CD14-positive monocyte (primary cell): Measurements from ENCODE around the gene SUPV3L1. TPM values are rescaled to one million over a fixed set of nuclear protein-coding genes. Genes with fewer than 3 reads are reported as not detected.

ENCODE experiments used
- DNase-seq, 3 donors: peaks; one replicate each; pipeline ENCODE4 v3.0.0-alpha.2; 2011 to 2022
- H2AFZ ChIP-seq: 2 replicates; pipeline ENCODE4 v1.6.0; 2012; ENCODE audit warnings: mild to moderate bottlenecking, low read depth, low read length, inconsistent platforms; ENCODE audit not compliant: insufficient read depth, poor library complexity, severe bottlenecking
- H3K27ac ChIP-seq, 2 donors: 1 replicate in 1 of 2; 2 replicates in 1 of 2; pipeline ENCODE4 v1.5.1; 2012 to 2013; ENCODE audit warnings: low read length in 2 of 2, control low read depth in 1 of 2, inconsistent platforms in 1 of 2, low read depth in 1 of 2, mild to moderate bottlenecking in 1 of 2
- H3K27me3 ChIP-seq, 2 donors: one replicate each; pipeline versions ENCODE4 v1.6.0 to v1.6.1; 2011 to 2013; ENCODE audit warnings: low read length in 2 of 2; ENCODE audit not compliant: control insufficient read depth in 2 of 2, insufficient read depth in 2 of 2
- H3K36me3 ChIP-seq, 2 donors: replicated peaks in 1 of 2; 1 replicate in 1 of 2; 2 replicates in 1 of 2; pipeline versions ENCODE4 v1.5.1 to v1.6.1; 2012 to 2013; ENCODE audit warnings: low read length in 2 of 2, control low read depth in 1 of 2, inconsistent platforms in 1 of 2, mild to moderate bottlenecking in 1 of 2; ENCODE audit not compliant: insufficient read depth in 2 of 2, control insufficient read depth in 1 of 2
- H3K4me1 ChIP-seq, 2 donors: 1 replicate in 1 of 2; 2 replicates in 1 of 2; pipeline versions ENCODE4 v1.5.1 to v1.6.1; 2012 to 2013; ENCODE audit warnings: low read length in 2 of 2, control low read depth in 1 of 2, inconsistent platforms in 1 of 2, mild to moderate bottlenecking in 1 of 2, moderate library complexity in 1 of 2; ENCODE audit not compliant: insufficient read depth in 2 of 2, control insufficient read depth in 1 of 2
- H3K4me2 ChIP-seq: replicated peaks from 2 replicates; pipeline ENCODE3; 2012; ENCODE audit warnings: low read length, moderate library complexity, mild to moderate bottlenecking; ENCODE audit not compliant: poor library complexity, severe bottlenecking; ENCODE audit errors: extremely low read depth
- H3K4me3 ChIP-seq, 3 experiments: fragments of 200-600 bp in 1 of 3; sonication (generic) in 1 of 3; replicated peaks in 1 of 3; 1 replicate in 2 of 3; 2 replicates in 1 of 3; pipeline ENCODE4 v1.5.1; 2011 to 2013; ENCODE audit warnings: low read length in 3 of 3, mild to moderate bottlenecking in 3 of 3, control low read depth in 2 of 3, low read depth in 2 of 3, inconsistent platforms in 1 of 3, moderate library complexity in 1 of 3
- H3K79me2 ChIP-seq: 2 replicates; pipeline ENCODE4 v1.6.0; 2012; ENCODE audit warnings: mild to moderate bottlenecking, control low read depth, inconsistent platforms, low read length, moderate library complexity; ENCODE audit not compliant: insufficient read depth
- H3K9ac ChIP-seq: 2 replicates; pipeline ENCODE4 v1.6.0; 2017; ENCODE audit warnings: low read length, mild to moderate bottlenecking; ENCODE audit not compliant: insufficient read depth, poor library complexity, severe bottlenecking
- H3K9me3 ChIP-seq, 2 donors: replicated peaks in 1 of 2; 1 replicate in 1 of 2; 2 replicates in 1 of 2; pipeline versions ENCODE4 v1.5.1 to v1.6.1; 2012 to 2013; ENCODE audit warnings: low read length in 2 of 2, control low read depth in 1 of 2; ENCODE audit not compliant: control insufficient read depth in 1 of 2, insufficient read depth in 1 of 2
- H4K20me1 ChIP-seq: 2 replicates; pipeline ENCODE4 v1.6.0; 2012; ENCODE audit warnings: mild to moderate bottlenecking, low read length, control low read depth, moderate library complexity; ENCODE audit not compliant: insufficient read depth
- H3K27ac Mint-ChIP-seq, 7 donors: one replicate each; pipeline ENCODE4 v1.8.0; 2020; ENCODE audit warnings: mild to moderate bottlenecking in 7 of 7, mixed read lengths in 7 of 7, moderate library complexity in 6 of 7, inconsistent platforms in 2 of 7
- H3K27me3 Mint-ChIP-seq, 3 donors: one replicate each; pipeline ENCODE4 v1.8.0; 2021 to 2022; ENCODE audit warnings: low read depth in 3 of 3, mild to moderate bottlenecking in 3 of 3, mixed read lengths in 3 of 3, moderate library complexity in 3 of 3, inconsistent platforms in 1 of 3
- H3K36me3 Mint-ChIP-seq, 2 donors: one replicate each; pipeline ENCODE4 v1.8.0; 2020; ENCODE audit warnings: mixed read lengths in 2 of 2, inconsistent platforms in 1 of 2, mild to moderate bottlenecking in 1 of 2
- H3K4me1 Mint-ChIP-seq: one replicate; pipeline ENCODE4 v1.8.0; 2020; ENCODE audit warnings: mild to moderate bottlenecking, mixed read lengths
- H3K4me3 Mint-ChIP-seq, 2 donors: one replicate each; pipeline ENCODE4 v1.8.0; 2020; ENCODE audit warnings: mild to moderate bottlenecking in 2 of 2, mixed read lengths in 2 of 2, moderate library complexity in 1 of 2
- H3K9me3 Mint-ChIP-seq, 7 donors: one replicate each; pipeline ENCODE4 v1.8.0; 2020 to 2022; ENCODE audit warnings: mixed read lengths in 7 of 7, mild to moderate bottlenecking in 6 of 7, moderate library complexity in 6 of 7, inconsistent platforms in 2 of 7
- WGBS: methylation state at CpG from one replicate; pipeline ENCODE4 v1.1.5; 2013; ENCODE audit warnings: missing lambda C conversion rate; ENCODE audit not compliant: insufficient coverage; 5-methylcytosine and 5-hydroxymethylcytosine counted together
- intact Hi-C, 2 donors: fragments of 100-400 bp; cut with micrococcal nuclease; formaldehyde crosslinking; loops; one replicate each; pipeline versions ENCODE4 v1.15.0 to v1.15.1; 2023
- polyA plus RNA-seq, 3 donors: library from polyadenylated mRNA; depleted of rRNA in 1 of 3; unstranded in 2 of 3; stranded (reverse) in 1 of 3; fragments of 300-500 nt in 2 of 3; fragments of >200 nt in 1 of 3; fragmentation: Illumina TruSeq in 2 of 3; gene quantifications; 1 replicate in 2 of 3; 2 replicates in 1 of 3; pipeline ENCODE4 v1.2.3, GENCODE V29; 2012 to 2021
- TF ChIP-seq, protein P1 (sequence below): fragments of 200-600 bp; IDR thresholded peaks from one replicate; pipeline ENCODE4 v1.8.0; 2022; ENCODE audit warnings: antibody characterized with exemption, mild to moderate bottlenecking

The SUPV3L1 gene
- polyA plus RNA-seq, 3 donors: 6.8 to 18.8 (median 7.3) TPM

DNA sequence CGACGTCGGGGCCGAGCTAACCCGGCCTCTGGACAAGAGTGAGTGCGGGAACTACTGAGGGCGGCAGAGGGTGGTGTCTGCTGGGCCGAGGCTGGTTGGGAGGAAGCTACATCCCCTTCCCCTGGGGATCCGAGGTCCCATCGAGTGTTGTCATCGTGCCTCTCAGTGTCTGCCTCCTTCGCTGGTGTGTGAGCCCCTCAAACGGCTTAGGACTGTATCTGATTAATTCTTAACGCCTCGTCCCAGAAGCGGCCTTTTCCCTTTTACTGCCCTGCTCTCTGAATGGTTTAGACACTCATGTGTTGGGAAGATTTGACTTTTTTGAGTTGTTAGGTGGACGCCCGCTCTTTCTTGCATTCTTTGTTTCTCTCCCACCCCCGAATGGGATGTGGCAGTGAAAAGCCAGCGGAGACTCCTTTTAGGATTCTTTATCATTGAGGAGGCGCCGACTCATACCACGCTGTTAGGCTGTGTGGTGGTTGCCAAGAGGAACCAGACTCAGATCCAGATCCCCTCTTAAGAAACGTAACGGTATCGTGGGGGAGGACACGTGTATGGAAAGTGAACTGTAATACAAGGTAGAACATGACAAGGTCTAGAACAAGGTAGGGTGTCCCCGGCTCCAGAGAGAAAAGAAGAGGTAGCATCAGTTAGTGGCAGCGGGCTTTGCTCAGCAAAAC lies 631 bp downstream of the SUPV3L1 start:
- Histone ChIP-seq H3K4me1 (peaks cover 18 to 22% of the 10 kb centered on the region in 2 donors), H3K4me2 (peak overlapping the region; percentile 95), H3K79me2 (peaks cover 48% of the 10 kb centered on the region), H3K9ac (peak overlapping the region; percentile 96), H3K4me3 (peak overlapping the region; percentile 92), H3K9me3 (no peaks in the 10 kb centered on the region), H4K20me1 (no peaks in the 10 kb centered on the region), H3K27me3 (no peaks in the 10 kb centered on the region), H3K27ac (peak overlapping the region; percentile 82 to 96), H3K36me3 (peaks cover 0 to 23% of the 10 kb centered on the region in 2 donors), H2AFZ (peak overlapping the region; percentile 93)
- intact Hi-C loops: no loop called here
- 4% methylated on average over 21 of the region's 29 CpGs for WGBS
- H3K9me3 Mint-ChIP-seq: no peaks in the 10 kb centered on the region
- H3K4me1 Mint-ChIP-seq: peaks cover 18% of the 10 kb centered on the region
- peaks cover 9 to 15% of the 10 kb centered on the region in 2 donors for H3K36me3 Mint-ChIP-seq
- H3K4me3 Mint-ChIP-seq: peak overlapping the region; percentile 90 to 92
- H3K27me3 Mint-ChIP-seq: peaks cover 0 to 2% (median 0%) of the 10 kb centered on the region in 3 donors
- peak in 2 of 3 donors; percentile 10 to 21 for DNase-seq
- H3K27ac Mint-ChIP-seq: peak overlapping the region; percentile 99 to 100 (median 99)
- TF ChIP-seq, protein P1, sequence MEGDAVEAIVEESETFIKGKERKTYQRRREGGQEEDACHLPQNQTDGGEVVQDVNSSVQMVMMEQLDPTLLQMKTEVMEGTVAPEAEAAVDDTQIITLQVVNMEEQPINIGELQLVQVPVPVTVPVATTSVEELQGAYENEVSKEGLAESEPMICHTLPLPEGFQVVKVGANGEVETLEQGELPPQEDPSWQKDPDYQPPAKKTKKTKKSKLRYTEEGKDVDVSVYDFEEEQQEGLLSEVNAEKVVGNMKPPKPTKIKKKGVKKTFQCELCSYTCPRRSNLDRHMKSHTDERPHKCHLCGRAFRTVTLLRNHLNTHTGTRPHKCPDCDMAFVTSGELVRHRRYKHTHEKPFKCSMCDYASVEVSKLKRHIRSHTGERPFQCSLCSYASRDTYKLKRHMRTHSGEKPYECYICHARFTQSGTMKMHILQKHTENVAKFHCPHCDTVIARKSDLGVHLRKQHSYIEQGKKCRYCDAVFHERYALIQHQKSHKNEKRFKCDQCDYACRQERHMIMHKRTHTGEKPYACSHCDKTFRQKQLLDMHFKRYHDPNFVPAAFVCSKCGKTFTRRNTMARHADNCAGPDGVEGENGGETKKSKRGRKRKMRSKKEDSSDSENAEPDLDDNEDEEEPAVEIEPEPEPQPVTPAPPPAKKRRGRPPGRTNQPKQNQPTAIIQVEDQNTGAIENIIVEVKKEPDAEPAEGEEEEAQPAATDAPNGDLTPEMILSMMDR: no peak

DNA sequence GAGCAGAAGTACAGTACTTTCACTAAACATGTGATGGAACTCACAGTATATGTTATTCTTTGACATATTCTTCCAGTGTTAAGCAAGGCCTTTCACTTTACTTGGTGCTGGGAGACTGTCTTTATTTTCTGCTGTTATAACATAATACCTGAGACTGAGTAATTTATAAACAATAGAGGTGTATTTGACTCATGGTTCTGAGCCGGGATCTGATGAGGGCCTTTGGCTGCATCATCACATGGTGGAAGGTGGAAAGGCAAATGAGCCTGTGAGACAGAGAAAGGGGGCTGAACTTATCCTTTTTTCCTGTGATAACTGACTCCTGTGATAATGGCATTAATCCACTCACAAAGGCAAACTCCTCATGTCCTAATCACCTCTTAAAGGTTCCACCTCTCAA lies 1.4 kb downstream of the SUPV3L1 start:
- Histone ChIP-seq H3K9me3 (no peaks in the 10 kb centered on the region), H4K20me1 (no peaks in the 10 kb centered on the region), H3K4me1 (peaks cover 18 to 22% of the 10 kb centered on the region in 2 donors), H3K27ac (peak overlapping the region in 1 of 2 donors; percentile 96), H3K27me3 (no peaks in the 10 kb centered on the region), H3K36me3 (peaks cover 7 to 31% of the 10 kb centered on the region in 2 donors), H2AFZ (no peak overlapping the region), H3K4me3 (peak overlapping the region in 1 of 3 experiments; percentile 92), H3K9ac (no peak overlapping the region), H3K4me2 (peak overlapping the region; percentile 95), H3K79me2 (peaks cover 54% of the 10 kb centered on the region)
- WGBS: no CpG with 5 or more reads among the region's 1 CpG
- H3K27me3 Mint-ChIP-seq: peaks cover 0 to 2% (median 0%) of the 10 kb centered on the region in 3 donors
- H3K9me3 Mint-ChIP-seq: no peaks in the 10 kb centered on the region
- H3K27ac Mint-ChIP-seq: peak overlapping the region in 2 of 7 donors; percentile 99 to 100
- no peak for DNase-seq
- H3K4me3 Mint-ChIP-seq: no peak overlapping the region
- intact Hi-C loops: no loop called here
- peaks cover 18% of the 10 kb centered on the region for H3K4me1 Mint-ChIP-seq
- peaks cover 16 to 22% of the 10 kb centered on the region in 2 donors for H3K36me3 Mint-ChIP-seq
- TF ChIP-seq, protein P1: no peak
